ENCODE data around the gene RNF7. TPM values are rescaled to one million over a fixed set of nuclear protein-coding genes. Genes with fewer than 3 reads are reported as not detected.

Gene RNF7
- total and polyA plus RNA-seq, 2 experiments from 2014 or later = 115 to 234 TPM

- WGBS, 2 experiments (ENCODE audit: low coverage in 1 of 2, low lambda C conversion rate in 2 of 2, missing lambda C conversion rate in 2 of 2) = 94 to 97% methylated on average over 7 of the region's 7 CpGs
- H3K4me2 ChIP-seq (ENCODE audit: unreplicated experiment) = no peak overlapping the region
- no peak for TF ChIP-seq EZH2phosphoT487 (IDR thresholded peaks at IDR 0.05; ENCODE audit: insufficient read depth, low read depth)
- H3K27ac ChIP-seq = no peak overlapping the region
- peaks cover 27% of the 10 kb centered on the region for H3K4me1 ChIP-seq (ENCODE audit: insufficient read depth)
- in situ Hi-C loops (cut with MboI) = no loop called here
- H3K9me3 ChIP-seq (ENCODE audit: low read depth) = no peaks in the 10 kb centered on the region
- H3F3A ChIP-seq (ENCODE audit: insufficient read depth) = peaks cover 41% of the 10 kb centered on the region
- no peaks in the 10 kb centered on the region for H3K36me3 ChIP-seq (ENCODE audit: low read depth)
- H3K4me3 ChIP-seq = no peak overlapping the region
- no peaks in the 10 kb centered on the region for H3K9me2 ChIP-seq (ENCODE audit: insufficient read depth)
- no peak for DNase-seq
- no peaks in the 10 kb centered on the region for H3K27me3 ChIP-seq (replicated peaks; ENCODE audit: insufficient read depth)
- H3K9ac ChIP-seq = no peak overlapping the region
- H3K79me2 ChIP-seq (ENCODE audit: insufficient read depth) = no peaks in the 10 kb centered on the region
- H4K20me1 ChIP-seq (ENCODE audit: insufficient read depth) = no peaks in the 10 kb centered on the region
- H2AFZ ChIP-seq = no peak overlapping the region
These were observed 28.9 kb upstream of the RNF7 start for GRCh38 chr3:141709126-141709770.

- no peaks in the 10 kb centered on the region for H3K36me3 ChIP-seq (ENCODE audit: low read depth)
- peaks cover 41% of the 10 kb centered on the region for H3F3A ChIP-seq (ENCODE audit: insufficient read depth)
- TF ChIP-seq EZH2phosphoT487 (IDR thresholded peaks at IDR 0.05; ENCODE audit: insufficient read depth, low read depth) = no peak
- TF ChIP-seq EZH2 (IDR thresholded peaks at IDR 0.05; ENCODE audit: insufficient read depth, poor library complexity, severe bottlenecking) = no peak
- H3K27me3 ChIP-seq (replicated peaks; ENCODE audit: insufficient read depth) = no peaks in the 10 kb centered on the region
- DNase-seq = no peak
- H3K4me3 ChIP-seq = no peak overlapping the region
- H3K9me2 ChIP-seq (ENCODE audit: insufficient read depth) = no peaks in the 10 kb centered on the region
- H3K4me1 ChIP-seq (ENCODE audit: insufficient read depth) = peaks cover 27% of the 10 kb centered on the region
- no peaks in the 10 kb centered on the region for H3K9me3 ChIP-seq (ENCODE audit: low read depth)
- H3K79me2 ChIP-seq (ENCODE audit: insufficient read depth) = no peaks in the 10 kb centered on the region
- in situ Hi-C loops (cut with MboI) = no loop called here
- peak overlapping the region; percentile 56; the same call in 1 of the 2 replicates for H2AFZ ChIP-seq
- no peak overlapping the region for H3K9ac ChIP-seq
- H3K27ac ChIP-seq = no peak overlapping the region; the same call in 1 of the 2 replicates
- H4K20me1 ChIP-seq (ENCODE audit: insufficient read depth) = no peaks in the 10 kb centered on the region
- 88 to 94% methylated on average over 6 of the region's 6 CpGs for WGBS, 2 experiments (ENCODE audit: low coverage in 1 of 2, low lambda C conversion rate in 2 of 2, missing lambda C conversion rate in 2 of 2)
- H3K4me2 ChIP-seq (ENCODE audit: unreplicated experiment) = no peak overlapping the region
These were observed 28.0 kb upstream of the RNF7 start for GRCh38 chr3:141710121-141710520.

- H3K36me3 ChIP-seq (ENCODE audit: low read depth) = no peaks in the 10 kb centered on the region
- H3K27ac ChIP-seq = peak overlapping the region; percentile 70
- H3K27me3 ChIP-seq (replicated peaks; ENCODE audit: insufficient read depth) = no peaks in the 10 kb centered on the region
- in situ Hi-C loops (cut with MboI) = no loop called here
- H4K20me1 ChIP-seq (ENCODE audit: insufficient read depth) = no peaks in the 10 kb centered on the region
- 2 to 3% methylated on average over 6 of the region's 6 CpGs for WGBS, 2 experiments (ENCODE audit: low coverage in 1 of 2, low lambda C conversion rate in 2 of 2, missing lambda C conversion rate in 2 of 2)
- H3K4me1 ChIP-seq (ENCODE audit: insufficient read depth) = peaks cover 27% of the 10 kb centered on the region
- TF ChIP-seq EZH2 (IDR thresholded peaks at IDR 0.05; ENCODE audit: insufficient read depth, poor library complexity, severe bottlenecking) (no peak), EZH2phosphoT487 (IDR thresholded peaks at IDR 0.05; ENCODE audit: insufficient read depth, low read depth) (no peak)
- H3K79me2 ChIP-seq (ENCODE audit: insufficient read depth) = no peaks in the 10 kb centered on the region
- H3K9ac ChIP-seq = no peak overlapping the region
- no peaks in the 10 kb centered on the region for H3K9me2 ChIP-seq (ENCODE audit: insufficient read depth)
- H3F3A ChIP-seq (ENCODE audit: insufficient read depth) = peaks cover 41% of the 10 kb centered on the region
- H3K4me3 ChIP-seq = no peak overlapping the region
- peak overlapping the region; percentile 71 for H3K4me2 ChIP-seq (ENCODE audit: unreplicated experiment)
- DNase-seq = peak; percentile 93
- peak overlapping the region; percentile 56 for H2AFZ ChIP-seq
- no peaks in the 10 kb centered on the region for H3K9me3 ChIP-seq (ENCODE audit: low read depth)
These were observed 27.0 kb upstream of the RNF7 start for GRCh38 chr3:141710888-141711616.

- no peak for TF ChIP-seq EZH2phosphoT487 (IDR thresholded peaks at IDR 0.05; ENCODE audit: insufficient read depth, low read depth)
- TF ChIP-seq EZH2 (IDR thresholded peaks at IDR 0.05; ENCODE audit: insufficient read depth, poor library complexity, severe bottlenecking) = no peak
- peaks cover 22% of the 10 kb centered on the region for H3F3A ChIP-seq (ENCODE audit: insufficient read depth)
- H3K9me2 ChIP-seq (ENCODE audit: insufficient read depth) = no peaks in the 10 kb centered on the region
- no peak for DNase-seq
- 92 to 96% methylated on average over 1 of the region's 1 CpG for WGBS, 2 experiments (ENCODE audit: low coverage in 1 of 2, low lambda C conversion rate in 2 of 2, missing lambda C conversion rate in 2 of 2)
- no peaks in the 10 kb centered on the region for H3K79me2 ChIP-seq (ENCODE audit: insufficient read depth)
- no peak overlapping the region for H3K4me3 ChIP-seq
- H3K4me1 ChIP-seq (ENCODE audit: insufficient read depth) = peaks cover 12% of the 10 kb centered on the region
- no peaks in the 10 kb centered on the region for H3K27me3 ChIP-seq (replicated peaks; ENCODE audit: insufficient read depth)
- H4K20me1 ChIP-seq (ENCODE audit: insufficient read depth) = no peaks in the 10 kb centered on the region
- H3K27ac ChIP-seq = no peak overlapping the region
- no peaks in the 10 kb centered on the region for H3K9me3 ChIP-seq (ENCODE audit: low read depth)
- no peak overlapping the region for H3K4me2 ChIP-seq (ENCODE audit: unreplicated experiment)
- H2AFZ ChIP-seq = no peak overlapping the region
- in situ Hi-C loops (cut with MboI) = no loop called here
- H3K36me3 ChIP-seq (ENCODE audit: low read depth) = no peaks in the 10 kb centered on the region
- no peak overlapping the region for H3K9ac ChIP-seq
These were observed 23.4 kb upstream of the RNF7 start for GRCh38 chr3:141714671-141715070.
